ENCODE measurements around the gene PRKCZ.

PRKCZ gene

DNA sequence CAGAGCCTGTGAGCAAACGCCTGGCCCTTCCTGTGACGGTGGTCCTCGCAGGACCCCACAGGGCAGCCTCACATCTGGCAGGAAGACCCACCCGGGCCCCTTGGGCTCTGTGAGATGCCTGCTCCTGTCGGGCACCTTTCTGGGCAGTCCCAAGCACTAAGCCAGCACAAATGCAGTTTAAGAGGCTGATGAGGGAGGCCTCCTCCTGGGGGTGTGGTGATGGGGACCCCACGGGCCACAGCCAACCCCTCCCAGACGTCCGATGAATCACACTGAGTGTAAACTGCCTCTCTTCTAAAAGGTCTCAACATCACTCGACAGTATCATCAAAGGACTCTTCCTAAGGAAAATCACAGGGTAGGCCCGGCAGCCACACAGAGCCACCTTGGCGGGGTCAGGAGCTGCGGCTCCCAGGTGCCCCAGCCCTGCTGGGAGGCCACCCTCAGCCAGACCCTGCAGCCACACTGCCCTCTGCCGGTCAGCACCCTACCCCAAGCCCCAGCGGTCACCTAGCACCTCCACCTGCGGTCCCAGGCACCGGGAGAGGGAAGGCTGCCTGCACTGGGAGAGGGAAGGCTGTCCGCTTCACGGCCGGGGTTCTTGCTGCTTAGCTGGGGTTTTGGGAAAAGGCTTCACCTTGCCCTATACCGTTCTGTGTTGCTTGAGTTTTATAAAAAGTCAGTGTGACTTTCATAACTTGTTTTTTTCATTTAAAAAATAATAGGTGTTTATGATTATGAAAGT lies 3.9 kb upstream of the PRKCZ start:
- no peak for DNase-seq (ENCODE audit: low spot score)

DNA sequence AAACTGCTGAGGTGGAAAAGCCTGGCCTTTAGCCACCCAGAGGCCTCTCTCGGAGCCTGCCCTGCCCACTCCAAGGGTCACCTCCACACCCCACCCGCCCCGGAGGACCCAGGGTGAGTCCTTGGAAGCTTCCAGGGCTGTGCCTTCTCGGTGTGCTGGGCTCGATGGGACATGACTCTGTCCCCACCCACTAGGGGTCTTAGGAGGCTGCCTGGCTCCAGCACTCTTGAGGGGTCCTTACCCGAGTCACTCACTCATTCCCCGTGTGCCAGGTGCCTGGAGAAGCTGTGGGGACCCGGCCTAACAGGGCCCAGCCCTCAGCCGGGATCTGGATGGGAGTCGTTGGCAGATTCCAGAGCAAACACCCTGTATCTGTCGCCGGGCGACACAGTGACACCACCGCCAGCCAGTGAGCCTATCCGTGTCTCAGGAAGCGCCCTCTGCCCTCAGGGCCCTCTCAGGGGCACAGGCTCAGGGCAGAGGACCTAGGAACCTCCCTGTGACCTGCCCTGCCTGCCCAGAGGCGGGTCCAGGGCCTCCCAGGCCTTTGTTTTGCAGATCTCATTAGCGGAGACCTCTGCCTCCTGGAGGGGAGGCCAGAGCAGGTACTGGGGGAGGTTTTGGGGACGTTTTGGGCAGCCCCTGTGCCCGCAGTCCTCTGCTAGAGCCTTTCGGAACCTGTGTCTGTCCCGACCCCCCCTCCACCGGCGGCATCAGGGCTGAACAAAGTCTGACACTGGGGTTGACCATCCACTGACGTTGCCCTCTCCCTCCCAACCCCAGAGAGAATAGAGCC lies 3.1 kb upstream of the PRKCZ start:
- DNase-seq (ENCODE audit: low spot score), result no peak

DNA sequence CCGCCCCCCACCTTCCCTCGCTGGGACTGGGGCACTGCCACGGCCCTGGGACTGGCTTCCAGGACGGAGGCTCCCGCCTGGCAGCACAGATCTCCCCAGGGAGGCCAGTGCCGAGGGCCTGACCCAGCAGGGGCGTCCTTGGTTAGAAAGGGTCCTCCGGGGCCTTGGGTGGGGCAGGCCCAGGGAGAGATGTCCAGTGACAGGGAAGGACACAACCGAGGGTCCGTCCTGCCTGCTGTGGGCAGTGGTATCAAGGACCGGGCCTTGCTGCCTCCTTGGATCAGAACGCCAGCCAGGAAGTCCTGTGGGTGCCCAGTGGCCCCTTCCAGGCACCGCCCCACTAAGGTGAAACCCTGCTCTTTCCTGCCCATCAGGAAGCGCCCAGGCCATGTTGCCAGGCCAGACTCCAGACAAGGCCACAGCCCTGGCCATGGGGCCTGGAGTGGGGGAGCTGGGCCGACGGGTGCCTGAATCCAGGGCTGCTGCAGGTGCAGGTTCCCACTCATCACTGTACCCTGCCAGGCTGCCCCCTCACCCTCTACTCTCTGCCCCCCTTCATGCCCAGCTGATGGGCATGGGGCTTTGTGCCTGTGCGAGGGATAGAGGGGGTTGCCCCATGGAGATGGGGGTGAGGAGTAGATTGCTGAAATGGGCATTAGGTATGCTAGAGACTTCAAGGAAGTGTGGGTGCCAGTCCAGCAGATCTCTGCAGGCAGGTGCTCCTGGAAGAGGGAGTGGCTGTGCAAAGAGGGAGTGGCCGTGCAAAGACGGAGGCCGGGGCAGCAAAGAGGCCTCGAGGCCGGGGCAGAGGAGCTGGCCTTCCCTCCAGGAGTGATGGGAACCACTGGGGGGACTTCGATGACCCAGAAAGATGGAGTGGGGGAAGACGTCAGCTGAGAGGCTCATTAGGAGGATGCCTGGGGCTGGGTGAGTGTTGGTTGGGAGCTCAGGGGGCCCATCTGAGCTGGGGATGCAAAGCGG lies 2.2 kb upstream of the PRKCZ start:
- DNase-seq (ENCODE audit: low spot score), result no peak

- DNase-seq (ENCODE audit: low spot score), result peak; percentile 70
Observed at GRCh38 chr1:2049225-2049717, 940 bp upstream of the PRKCZ start.

DNA sequence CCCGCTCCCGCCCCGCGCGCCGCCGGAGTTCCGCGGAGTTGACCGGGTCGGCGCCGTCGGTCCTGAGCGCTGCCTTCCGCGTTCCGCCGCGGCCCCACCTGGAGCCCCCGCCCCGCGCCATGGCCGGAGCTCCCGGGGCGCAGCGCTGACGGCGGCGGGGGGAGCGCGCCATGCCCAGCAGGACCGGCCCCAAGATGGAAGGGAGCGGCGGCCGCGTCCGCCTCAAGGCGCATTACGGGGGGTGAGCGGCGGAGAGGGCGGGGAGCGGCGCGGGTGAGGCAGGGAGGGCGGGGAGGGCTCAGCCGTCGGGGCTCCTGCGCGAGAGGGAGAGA lies 216 bp downstream of the PRKCZ start:
- no peak for DNase-seq (ENCODE audit: low spot score)

GRCh38 chr1:2050793-2051682 lies 827 bp downstream of the PRKCZ start:
- no peak for DNase-seq (ENCODE audit: low spot score)

DNA sequence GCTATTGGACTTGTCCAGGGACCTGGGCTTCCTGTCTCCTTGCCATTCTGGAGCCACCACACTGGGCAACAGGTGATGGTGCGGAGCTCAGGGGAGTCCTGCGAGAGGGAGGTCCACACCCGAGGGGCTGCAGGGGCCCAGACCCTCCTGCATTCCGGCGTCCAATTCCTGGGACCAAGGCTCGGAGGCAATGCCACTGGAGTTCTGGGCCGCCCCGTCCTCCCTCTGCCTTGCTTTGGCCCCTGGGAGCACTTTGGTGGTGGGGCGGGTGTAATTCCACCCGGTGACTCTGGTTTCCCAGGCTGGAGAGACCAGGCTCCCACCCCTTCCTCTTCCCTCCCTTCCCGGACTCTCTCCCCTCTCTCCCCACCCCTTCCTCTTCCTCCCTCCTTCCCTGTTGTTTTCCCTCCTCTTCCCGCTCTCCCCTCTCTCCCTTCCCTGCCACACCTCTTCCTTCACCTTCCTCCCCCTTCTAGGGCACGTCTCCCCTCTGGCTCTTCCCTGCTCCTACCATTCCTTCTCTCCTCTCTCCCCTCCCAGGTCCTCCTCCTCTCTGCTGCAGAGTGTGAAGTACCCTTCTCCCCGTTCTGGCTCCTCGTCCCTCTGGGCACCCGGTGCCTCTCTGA lies 2.0 kb downstream of the PRKCZ start:
- no peak for DNase-seq (ENCODE audit: low spot score)

DNA sequence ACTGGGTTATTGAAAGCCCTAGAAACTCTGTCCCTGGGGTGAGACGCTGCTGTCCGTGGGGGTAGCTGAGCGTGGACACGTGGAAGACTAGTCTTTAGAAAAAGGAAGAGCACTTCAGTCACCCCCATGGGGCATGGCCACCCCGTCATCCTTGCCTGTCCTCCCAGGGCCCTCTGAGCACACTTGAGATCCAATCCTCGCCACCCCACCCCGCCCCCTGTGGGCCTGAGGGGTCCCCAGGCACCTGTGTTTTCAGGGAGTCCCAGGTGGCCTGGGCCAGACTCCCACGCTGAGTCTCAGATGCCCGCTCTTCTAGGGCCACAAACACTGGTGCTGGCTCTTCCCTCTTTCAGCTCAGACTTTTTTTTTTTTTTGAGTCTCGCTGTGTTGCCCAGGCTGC lies 2.5 kb downstream of the PRKCZ start:
- DNase-seq (ENCODE audit: low spot score), result no peak

DNA sequence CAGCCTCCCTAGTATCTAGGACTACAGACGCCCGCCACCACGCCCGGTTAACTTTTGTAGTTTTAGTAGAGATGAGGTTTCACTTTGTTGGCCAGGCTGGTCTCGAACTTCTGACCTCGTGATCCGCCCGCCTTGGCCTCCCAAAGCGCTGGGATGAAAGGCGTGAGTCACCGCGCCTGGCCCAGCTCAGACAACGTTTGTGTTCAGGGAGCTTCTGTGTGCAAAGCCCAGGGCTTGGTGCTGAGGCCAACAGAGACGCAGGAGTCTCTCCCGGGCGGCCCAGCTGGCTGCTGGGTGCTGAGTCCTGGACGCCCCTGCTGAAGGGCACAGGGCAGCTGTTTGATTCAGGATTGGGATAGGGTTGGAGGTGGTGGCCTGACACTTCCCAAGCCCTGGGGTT lies 3.0 kb downstream of the PRKCZ start:
- no peak for DNase-seq (ENCODE audit: low spot score)

DNA sequence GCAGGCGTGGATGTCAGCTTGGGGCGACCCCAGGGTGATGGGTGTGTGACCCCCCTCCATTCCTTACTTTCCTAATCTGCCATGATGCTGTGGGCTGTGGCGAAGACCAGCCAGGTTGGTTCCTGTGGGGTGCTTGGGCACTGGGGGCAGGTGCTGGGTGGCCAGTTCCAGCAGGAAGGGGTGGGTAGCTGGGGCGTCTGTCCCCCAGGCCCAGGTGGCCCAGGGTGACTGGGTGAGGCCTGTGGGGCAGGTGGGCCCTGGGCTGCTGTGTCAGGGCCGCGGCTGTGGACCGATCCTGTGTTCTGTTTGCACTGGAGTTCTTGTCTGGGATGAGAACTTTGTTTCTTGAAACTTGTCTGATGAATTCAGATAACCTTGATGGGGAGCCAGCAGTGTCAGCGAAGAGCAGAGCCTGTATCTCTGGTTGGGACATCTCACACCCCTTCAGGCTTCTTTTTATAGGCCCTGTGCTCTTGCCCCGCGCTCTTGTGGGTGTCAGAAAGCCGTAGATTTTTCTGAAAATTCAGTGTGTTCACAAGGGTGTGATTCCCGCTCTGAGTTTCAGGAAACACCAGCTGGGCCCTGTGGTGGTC lies 3.7 kb downstream of the PRKCZ start:
- no peak for DNase-seq (ENCODE audit: low spot score)

GRCh38 chr1:2054560-2054959 lies 4.3 kb downstream of the PRKCZ start:
- DNase-seq (ENCODE audit: low spot score), result no peak

- no peak for DNase-seq (ENCODE audit: low spot score)
Observed at GRCh38 chr1:2055911-2056575, 5.8 kb downstream of the PRKCZ start.

DNA sequence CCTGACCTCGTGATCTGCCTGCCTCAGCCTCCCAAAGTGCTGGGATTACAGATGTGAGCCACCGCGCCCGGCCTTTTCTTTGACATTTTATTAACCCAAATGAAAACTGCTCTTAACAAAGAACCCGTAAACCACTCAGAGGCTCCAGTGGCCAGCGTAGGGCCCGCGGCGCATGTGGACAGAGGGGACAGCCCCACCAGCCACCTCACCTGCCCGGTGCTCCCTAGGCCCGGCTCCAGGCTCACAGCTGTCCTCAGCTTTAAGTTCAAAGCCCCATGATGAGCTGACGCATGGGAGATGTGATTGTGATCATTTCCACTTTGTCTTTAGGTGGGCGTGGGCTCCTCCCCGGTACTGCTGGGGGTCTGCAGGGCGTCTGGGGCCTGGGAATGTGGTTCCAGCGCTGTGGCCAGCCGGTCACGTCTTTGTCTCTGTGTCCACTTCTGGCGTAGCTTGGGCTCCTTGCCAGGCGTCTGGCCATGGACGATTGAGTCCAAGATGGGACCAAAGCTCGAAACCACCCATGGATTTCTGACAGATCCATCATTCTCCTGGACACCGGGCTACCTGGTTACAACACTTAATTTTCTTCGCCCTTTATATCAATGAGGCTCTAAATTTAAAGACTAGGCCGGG lies 6.9 kb downstream of the PRKCZ start:
- no peak for DNase-seq (ENCODE audit: low spot score)

GRCh38 chr1:2059290-2059953 lies 9.2 kb downstream of the PRKCZ start:
- no peak for DNase-seq (ENCODE audit: low spot score)

GRCh38 chr1:2060072-2060471 lies 9.9 kb downstream of the PRKCZ start:
- DNase-seq (ENCODE audit: low spot score), result no peak

- DNase-seq (ENCODE audit: low spot score), result no peak
Observed at GRCh38 chr1:2060535-2060934, 10.3 kb downstream of the PRKCZ start.

GRCh38 chr1:2061065-2061778 lies 11.0 kb downstream of the PRKCZ start:
- no peak for DNase-seq (ENCODE audit: low spot score)

DNA sequence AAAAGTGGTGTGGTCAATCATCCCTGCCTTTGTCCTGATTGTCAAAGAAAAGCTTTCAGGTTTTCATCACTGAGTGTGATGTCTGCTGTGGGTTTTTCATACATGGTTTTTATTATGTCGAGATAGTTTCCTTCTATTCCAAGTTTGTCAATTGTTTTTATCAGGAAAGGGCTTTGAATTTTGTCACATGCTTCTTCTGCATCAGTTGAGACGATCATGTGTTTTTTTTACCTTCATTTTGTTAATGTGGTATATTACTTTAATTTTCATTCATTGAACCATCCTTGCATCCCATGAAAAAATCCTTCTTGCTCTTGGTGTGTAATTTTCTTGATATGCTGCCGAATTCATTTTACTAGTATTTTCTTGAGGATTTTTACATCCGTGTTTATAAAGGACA lies 15.5 kb downstream of the PRKCZ start:
- DNase-seq (ENCODE audit: low spot score), result no peak

All from RKO (cell line).